Activated CD8-positive, alpha-beta memory T cell treated with anti-CD3 and anti-CD28 coated beads, Interleukin-2, amount 50 U/mL, for 48 hours (primary cell): ENCODE data around the gene PDK3.

Experiments
- DNase-seq: peaks from one replicate; pipeline ENCODE4 v3.0.0-alpha.2; 2020

The PDK3 gene

GRCh38 chrX:24563291-24564010 lies 98.4 kb downstream of the PDK3 start:
- no peak for DNase-seq

- DNase-seq: no peak
Measured at GRCh38 chrX:24566240-24566639, 101.2 kb downstream of the PDK3 start.

GRCh38 chrX:24567169-24567568 lies 102.1 kb downstream of the PDK3 start:
- no peak for DNase-seq

- DNase-seq: no peak
Measured at GRCh38 chrX:24574743-24575142, 109.7 kb downstream of the PDK3 start.

- no peak for DNase-seq
Measured at GRCh38 chrX:24575496-24575895, 110.4 kb downstream of the PDK3 start.

GRCh38 chrX:24577091-24577490 lies 112.0 kb downstream of the PDK3 start:
- no peak for DNase-seq
